Neuronal stem cell (in vitro differentiated cells): Measurements from ENCODE around the gene POTEI.
"Not testable (repeated sequence)": the region's sequence is repeated elsewhere in the genome, so short reads cannot be mapped to it uniquely, and the experiment has no call there.

Source experiments
- DNase-seq: peaks from one replicate; pipeline ENCODE4 v3.0.0-alpha.2; 2013; ENCODE audit warnings: low spot score
- H2AFZ ChIP-seq: one replicate; pipeline ENCODE4 v1.6.1; 2013; ENCODE audit warnings: mild to moderate bottlenecking, low read length, inconsistent platforms
- H2AK5ac ChIP-seq: 2 replicates; pipeline ENCODE4 v1.6.1; 2013; ENCODE audit warnings: low read depth, mild to moderate bottlenecking, inconsistent platforms, low read length, moderate library complexity, mixed read lengths
- H2BK120ac ChIP-seq: 2 replicates; pipeline ENCODE4 v1.6.1; 2013; ENCODE audit warnings: low read depth, mild to moderate bottlenecking, inconsistent platforms, low read length, moderate library complexity, mixed read lengths
- H2BK12ac ChIP-seq: one replicate; pipeline ENCODE4 v1.6.1; 2013; ENCODE audit warnings: low read length, inconsistent platforms
- H2BK15ac ChIP-seq: 2 replicates; pipeline ENCODE4 v1.6.1; 2013; ENCODE audit warnings: mild to moderate bottlenecking, low read length, inconsistent platforms, mixed read lengths
- H2BK5ac ChIP-seq: one replicate; pipeline ENCODE4 v1.6.1; 2013; ENCODE audit warnings: inconsistent platforms, mild to moderate bottlenecking, low read length, moderate library complexity
- H3K14ac ChIP-seq: one replicate; pipeline ENCODE4 v1.6.1; 2013; ENCODE audit warnings: low read length, inconsistent platforms
- H3K18ac ChIP-seq: 2 replicates; pipeline ENCODE4 v1.6.1; 2013; ENCODE audit warnings: low read length, inconsistent platforms
- H3K23ac ChIP-seq: 2 replicates; pipeline ENCODE4 v1.6.1; 2013; ENCODE audit warnings: low read depth, mild to moderate bottlenecking, mixed read lengths, low read length, inconsistent platforms; ENCODE audit not compliant: poor library complexity
- H3K27ac ChIP-seq: replicated peaks from 3 replicates; pipeline ENCODE4 v1.5.1; 2013; ENCODE audit warnings: low read length, inconsistent platforms
- H3K27me3 ChIP-seq, 3 experiments: 2 replicates each; pipeline ENCODE4 v1.6.1; 2013; ENCODE audit warnings: low read length in 3 of 3, mild to moderate bottlenecking in 2 of 3, inconsistent platforms in 1 of 3, low read depth in 1 of 3, mixed read lengths in 1 of 3, moderate library complexity in 1 of 3; ENCODE audit not compliant: control insufficient read depth in 3 of 3, insufficient read depth in 3 of 3
- H3K36me3 ChIP-seq, 2 donors: replicated peaks in 1 of 2; 2 replicates each; pipeline ENCODE4 v1.6.1; 2013; ENCODE audit warnings: low read length in 2 of 2; ENCODE audit not compliant: control insufficient read depth in 2 of 2, insufficient read depth in 2 of 2
- H3K4ac ChIP-seq: 2 replicates; pipeline ENCODE4 v1.6.1; 2013; ENCODE audit warnings: inconsistent platforms, mild to moderate bottlenecking, low read length, moderate library complexity
- H3K4me1 ChIP-seq, 2 donors: 1 replicate in 1 of 2; 2 replicates in 1 of 2; pipeline ENCODE4 v1.6.1; 2013; ENCODE audit warnings: low read length in 2 of 2, low read depth in 1 of 2; ENCODE audit not compliant: control insufficient read depth in 2 of 2, insufficient read depth in 1 of 2
- H3K4me2 ChIP-seq: one replicate; pipeline ENCODE4 v1.6.1; 2013; ENCODE audit warnings: mild to moderate bottlenecking, low read length, inconsistent platforms; ENCODE audit not compliant: insufficient read depth, poor library complexity, severe bottlenecking
- H3K4me3 ChIP-seq, 2 donors: 2 replicates each; pipeline ENCODE4 v1.5.1; 2013; ENCODE audit warnings: low read length in 2 of 2, mild to moderate bottlenecking in 2 of 2, inconsistent platforms in 1 of 2, moderate library complexity in 1 of 2
- H3K79me1 ChIP-seq: one replicate; pipeline ENCODE4 v1.6.1; 2013; ENCODE audit warnings: low read depth, mild to moderate bottlenecking, inconsistent platforms, low read length, moderate library complexity
- H3K9ac ChIP-seq: one replicate; pipeline ENCODE4 v1.6.1; 2013; ENCODE audit warnings: mild to moderate bottlenecking, low read depth, low read length, inconsistent platforms; ENCODE audit not compliant: poor library complexity
- H3K9me3 ChIP-seq, 2 donors: replicated peaks in 1 of 2; 2 replicates each; pipeline versions ENCODE3 to v1.6.1; 2013; ENCODE audit warnings: low read length in 2 of 2, mild to moderate bottlenecking in 2 of 2, inconsistent platforms in 1 of 2, low read depth in 1 of 2, mixed read lengths in 1 of 2, moderate library complexity in 1 of 2; ENCODE audit not compliant: control insufficient read depth in 2 of 2, insufficient read depth in 1 of 2
- H4K8ac ChIP-seq: one replicate; pipeline ENCODE4 v1.6.1; 2013; ENCODE audit warnings: low read depth, mild to moderate bottlenecking, inconsistent platforms, low read length, moderate library complexity
- H4K91ac ChIP-seq: one replicate; pipeline ENCODE4 v1.6.1; 2013; ENCODE audit warnings: low read length, low read depth, mild to moderate bottlenecking, inconsistent platforms; ENCODE audit not compliant: poor library complexity
- WGBS, 2 donors: extraction: QIAGEN DNeasy Blood & Tissue Kit; methylation state at CpG; one replicate each; pipeline ENCODE4 v1.1.7; 2013; ENCODE audit warnings: missing lambda C conversion rate in 2 of 2, mixed read lengths in 1 of 2; ENCODE audit not compliant: insufficient read length in 2 of 2, insufficient replicate concordance in 1 of 2; ENCODE audit errors: extremely low coverage in 2 of 2; 5-methylcytosine and 5-hydroxymethylcytosine counted together

Gene POTEI

GRCh38 chr2:130548418-130548817 is 39.3 kb upstream of the POTEI start:
- WGBS, 2 donors = no CpG with 5 or more reads among the region's 3 CpGs
- not testable (repeated sequence) for H3K4ac ChIP-seq, H2BK12ac ChIP-seq

GRCh38 chr2:130544978-130545377 is 35.9 kb upstream of the POTEI start:
- not testable (repeated sequence) for H3K36me3 ChIP-seq, H3K27ac ChIP-seq, H3K9me3 ChIP-seq, H3K4me1 ChIP-seq, H2BK12ac ChIP-seq, H3K18ac ChIP-seq, H2BK120ac ChIP-seq, DNase-seq, H3K4me3 ChIP-seq, H3K4me2 ChIP-seq, H2BK15ac ChIP-seq, H3K27me3 ChIP-seq, H3K23ac ChIP-seq, H4K8ac ChIP-seq, H3K9ac ChIP-seq, H3K4ac ChIP-seq, H2BK5ac ChIP-seq, H3K14ac ChIP-seq, H4K91ac ChIP-seq, H3K79me1 ChIP-seq, H2AFZ ChIP-seq, H2AK5ac ChIP-seq
- WGBS, 2 donors = no CpG with 5 or more reads among the region's 5 CpGs

More at GRCh38 chr2:130548418-130548817, 39.3 kb upstream of the POTEI start:
- not testable (repeated sequence) for H3K23ac ChIP-seq, H2BK5ac ChIP-seq, DNase-seq, H2AFZ ChIP-seq, H3K4me2 ChIP-seq, H3K4me3 ChIP-seq, H4K91ac ChIP-seq, H3K9me3 ChIP-seq, H3K27ac ChIP-seq, H3K27me3 ChIP-seq, H2BK15ac ChIP-seq, H3K14ac ChIP-seq, H2AK5ac ChIP-seq, H2BK120ac ChIP-seq, H3K9ac ChIP-seq, H3K18ac ChIP-seq, H3K4me1 ChIP-seq, H4K8ac ChIP-seq, H3K36me3 ChIP-seq, H3K79me1 ChIP-seq

GRCh38 chr2:130543785-130544528 is 34.8 kb upstream of the POTEI start:
- H2AK5ac ChIP-seq, H3K27me3 ChIP-seq, H3K23ac ChIP-seq, H2BK120ac ChIP-seq, H2BK12ac ChIP-seq, H3K18ac ChIP-seq, DNase-seq, H3K14ac ChIP-seq, H3K4ac ChIP-seq, H3K4me3 ChIP-seq, H4K91ac ChIP-seq, H3K36me3 ChIP-seq, H3K79me1 ChIP-seq, H3K4me1 ChIP-seq, H3K27ac ChIP-seq, H2BK15ac ChIP-seq, H2BK5ac ChIP-seq, H4K8ac ChIP-seq, H3K9me3 ChIP-seq, H3K9ac ChIP-seq, H3K4me2 ChIP-seq, H2AFZ ChIP-seq: not testable (repeated sequence)
- WGBS, 2 donors = no CpG with 5 or more reads among the region's 12 CpGs

GRCh38 chr2:130542789-130543188 is 33.7 kb upstream of the POTEI start:
- H4K91ac ChIP-seq, H4K8ac ChIP-seq, H3K14ac ChIP-seq, H3K36me3 ChIP-seq, H2BK120ac ChIP-seq, H3K27ac ChIP-seq, H2BK12ac ChIP-seq, H2BK15ac ChIP-seq, H2AFZ ChIP-seq, H3K4ac ChIP-seq, H2BK5ac ChIP-seq, H3K9ac ChIP-seq, H3K9me3 ChIP-seq, H2AK5ac ChIP-seq, H3K4me1 ChIP-seq, DNase-seq, H3K4me2 ChIP-seq, H3K23ac ChIP-seq, H3K79me1 ChIP-seq, H3K18ac ChIP-seq, H3K27me3 ChIP-seq, H3K4me3 ChIP-seq: not testable (repeated sequence)
- no CpG with 5 or more reads among the region's 4 CpGs for WGBS, 2 donors
